GM18505 (cell line): ENCODE results near the gene CIAO3.
A peak's percentile ranks its signal among the peaks of the same experiment; 100 is the strongest.

ENCODE experiments used
- ATAC-seq: cut with Tn5 transposase; IDR thresholded peaks from one replicate; pipeline ENCODE4 v1.9.1; 2021; ENCODE audit not compliant: unreplicated experiment
- POLR2A ChIP-seq: IDR thresholded peaks from 4 replicates; pipeline ENCODE4 v1.6.1; 2011; ENCODE audit warnings: borderline replicate concordance; ENCODE audit not compliant: insufficient read depth, insufficient read length; ENCODE audit errors: extremely low read depth

CIAO3 gene

DNA sequence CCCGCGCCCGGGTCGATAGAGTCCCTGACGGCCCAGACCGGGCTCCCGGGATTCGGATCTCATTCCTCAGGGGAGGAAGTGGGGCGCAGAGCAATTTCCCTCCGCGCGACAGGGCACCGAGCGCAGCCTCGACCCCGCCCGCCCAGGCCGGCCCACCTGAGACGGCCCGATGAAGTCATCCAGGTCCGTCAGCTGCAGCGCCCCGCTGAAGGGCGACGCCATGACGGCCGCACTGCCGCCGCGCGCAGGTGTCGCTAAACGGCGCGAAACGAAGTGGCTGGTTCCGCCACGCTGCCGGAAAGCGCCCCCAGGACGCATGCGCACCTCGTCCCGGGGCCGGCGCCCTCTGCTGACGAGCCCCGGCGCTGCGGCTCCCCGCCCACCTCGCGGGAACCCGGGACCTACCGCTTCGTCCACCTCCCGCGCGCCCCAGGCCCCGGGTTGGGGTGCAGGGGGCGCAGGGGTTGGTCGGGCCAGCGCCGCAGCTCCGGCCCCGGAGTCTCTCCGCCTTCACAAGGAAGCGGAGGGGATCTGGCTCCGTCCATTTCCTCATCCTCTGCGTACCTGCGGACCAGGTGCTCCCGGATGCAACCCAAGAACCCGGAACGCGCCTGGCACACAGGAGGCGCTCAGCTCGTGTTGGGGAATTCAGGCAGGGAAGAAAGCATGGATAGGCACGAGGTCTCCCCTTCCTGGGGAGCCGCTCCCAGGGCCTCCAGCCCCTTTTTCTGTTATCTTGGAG is at the start of gene CIAO3:
TSS of gene CIAO3 (minus strand) at position 234 of the 742 bp plus-strand sequence. CDS start at position 222, 12 bp downstream.
- TF ChIP-seq POLR2A, result peak; percentile 73
- ATAC-seq, result peak; percentile 77

DNA sequence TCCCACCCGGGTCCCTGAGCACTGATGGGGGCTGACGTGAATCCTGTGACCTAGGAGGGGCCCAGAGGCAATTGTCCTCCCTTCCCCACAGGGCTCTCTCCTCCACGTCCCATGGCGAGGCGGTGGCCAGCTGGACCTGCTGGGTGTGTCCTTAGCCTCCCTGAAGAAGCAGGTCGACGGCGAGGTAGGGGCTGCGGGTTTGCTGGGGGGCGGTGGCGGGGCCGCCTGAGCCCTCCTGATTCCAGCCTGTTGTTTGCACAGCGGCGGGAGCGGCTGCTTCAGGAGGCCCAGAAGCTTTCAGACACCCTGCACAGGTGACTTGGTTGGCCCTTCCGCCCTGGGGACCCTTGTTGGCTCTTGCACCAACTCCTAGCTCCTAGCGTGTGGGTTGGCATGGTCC is 49.3 kb upstream of the CIAO3 start:
- TF ChIP-seq POLR2A, result no peak
- no peak for ATAC-seq

- TF ChIP-seq POLR2A, result no peak
- ATAC-seq, result no peak
Observed at GRCh38 chr16:789191-789850, 48.5 kb upstream of the CIAO3 start.

DNA sequence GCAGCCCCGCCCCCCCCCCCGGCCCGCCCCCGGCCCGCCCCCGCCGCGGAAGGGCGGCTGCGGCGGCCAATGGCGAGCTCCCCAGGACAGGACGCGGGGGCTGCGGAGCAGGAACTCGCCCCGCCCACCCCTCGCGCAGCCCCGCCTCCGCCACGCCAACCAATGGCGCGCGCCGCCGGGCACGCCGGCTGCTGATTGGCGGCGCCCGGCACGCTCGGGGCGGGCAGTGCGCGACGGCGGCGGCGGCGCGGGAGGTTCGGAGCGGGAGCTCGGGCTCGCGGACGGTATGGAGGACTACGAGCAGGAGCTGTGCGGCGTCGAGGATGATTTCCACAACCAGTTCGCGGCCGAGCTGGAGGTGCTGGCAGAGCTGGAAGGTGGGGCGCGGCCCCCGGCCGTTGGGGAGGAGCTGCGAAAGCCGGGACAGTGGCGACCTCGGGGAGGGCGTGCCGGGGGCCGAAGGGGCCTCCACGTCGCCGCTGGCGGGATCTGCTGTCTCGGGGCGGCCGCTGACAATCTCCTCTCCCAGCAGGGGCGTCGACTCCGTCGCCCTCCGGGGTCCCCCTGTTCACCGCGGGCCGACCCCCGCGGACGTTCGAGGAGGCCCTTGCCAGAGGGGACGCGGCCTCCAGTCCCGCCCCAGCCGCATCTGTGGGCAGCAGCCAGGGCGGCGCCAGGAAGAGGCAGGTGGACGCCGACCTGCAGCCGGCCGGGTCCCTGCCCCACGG is 47.8 kb upstream of the CIAO3 start, which contains the start of gene CHTF18:
TSS of gene CHTF18 (plus strand) at position 222 of the 728 bp plus-strand sequence. CDS start at position 287, 65 bp downstream.
- peak; percentile 63 for ATAC-seq
- TF ChIP-seq POLR2A, result no peak

GRCh38 chr16:787978-788398 is 47.2 kb upstream of the CIAO3 start, which contains the start of gene RPUSD1:
Gene RPUSD1, minus strand, starts transcription at chr16:788381. Its CDS starts 644 bp downstream, at chr16:787737.
- peak; percentile 26 for ATAC-seq
- peak; percentile 74 for TF ChIP-seq POLR2A

DNA sequence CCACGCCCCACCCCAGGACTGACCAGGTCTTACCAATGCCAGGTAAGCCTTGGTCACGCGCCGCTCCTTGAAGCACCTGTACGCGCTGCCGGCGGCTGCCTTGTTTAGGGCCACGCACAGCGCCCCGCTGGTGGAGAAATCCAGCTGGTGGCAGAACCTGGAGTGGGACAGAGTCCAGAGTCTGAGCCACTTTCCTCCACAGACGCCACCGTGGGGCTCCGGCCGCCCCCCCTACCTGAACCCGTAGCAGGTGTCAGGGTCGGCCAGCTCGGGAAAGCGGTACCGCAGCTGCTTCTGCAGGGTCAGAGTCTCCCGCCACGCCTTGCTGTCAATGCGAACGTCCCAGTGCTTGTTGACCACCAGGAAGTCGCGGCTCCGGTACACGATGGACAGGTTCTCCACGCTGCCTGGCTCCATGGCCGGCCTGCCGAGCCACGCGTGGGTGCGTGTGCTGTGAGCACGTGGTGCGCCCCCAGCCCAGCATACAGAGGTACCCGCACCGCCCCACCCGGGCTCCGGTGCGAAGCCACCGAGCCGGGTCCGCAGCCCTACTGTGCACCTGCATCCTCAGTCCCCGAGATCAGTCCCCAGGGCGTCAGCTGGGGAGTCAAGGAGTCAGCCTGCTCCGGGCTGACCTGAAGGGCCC is 46.6 kb upstream of the CIAO3 start:
- ATAC-seq, result no peak
- TF ChIP-seq POLR2A, result no peak

DNA sequence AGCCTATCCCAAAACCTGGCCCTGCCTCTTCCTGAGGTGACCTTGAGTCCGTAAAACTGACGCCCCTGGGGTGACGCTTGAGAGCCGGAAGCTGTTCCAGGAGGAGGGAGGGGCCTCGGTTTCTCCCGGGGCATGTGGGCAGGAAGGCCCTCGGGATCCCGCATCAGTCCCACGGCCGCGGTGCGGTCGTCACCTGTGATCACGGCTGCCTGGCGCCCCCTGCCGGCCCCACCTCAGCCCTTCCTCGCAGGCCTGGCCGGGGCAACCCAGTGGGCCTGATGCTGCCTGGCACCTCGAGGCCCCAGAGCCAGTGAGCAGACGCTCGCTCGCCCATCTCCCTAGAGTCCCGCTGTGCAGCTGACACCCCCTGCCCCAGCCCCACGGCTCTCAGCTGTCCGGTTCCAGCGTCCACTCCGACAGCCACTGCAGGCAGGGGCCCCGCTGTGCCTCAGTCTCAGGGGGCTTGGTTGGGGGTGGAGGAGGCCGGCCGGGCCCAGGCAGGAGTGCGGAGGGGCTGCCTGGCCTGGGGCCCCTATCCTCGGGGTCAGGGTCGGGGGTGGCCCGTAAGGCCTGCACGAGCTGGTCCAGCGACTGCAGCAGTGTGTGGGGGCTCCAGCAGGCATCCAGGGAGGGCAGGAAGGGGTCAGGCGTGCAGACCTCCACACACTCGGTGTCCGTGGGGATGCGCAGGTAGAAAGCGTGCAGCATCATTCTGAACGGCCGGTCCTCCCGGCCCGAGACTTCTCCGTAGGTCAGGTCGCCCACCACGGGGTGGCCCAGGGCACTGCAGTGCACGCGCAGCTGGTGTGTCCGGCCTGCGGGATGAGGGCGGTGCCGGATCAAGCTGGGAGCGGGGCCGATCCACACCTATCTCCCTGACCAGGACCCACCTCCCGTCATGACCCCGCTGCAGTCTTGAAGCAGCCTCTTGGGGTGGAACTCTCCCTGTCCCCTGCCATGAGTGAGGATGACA is 45.1 kb upstream of the CIAO3 start:
- no peak for ATAC-seq
- TF ChIP-seq POLR2A, result no peak

GRCh38 chr16:784431-784830 is 43.6 kb upstream of the CIAO3 start:
- ATAC-seq, result no peak
- TF ChIP-seq POLR2A, result no peak

- no peak for TF ChIP-seq POLR2A
- no peak for ATAC-seq
Observed at GRCh38 chr16:783404-784161, 42.8 kb upstream of the CIAO3 start.

- no peak for TF ChIP-seq POLR2A
- no peak for ATAC-seq
Observed at GRCh38 chr16:782766-783403, 42.1 kb upstream of the CIAO3 start.

GRCh38 chr16:782258-782657 is 41.5 kb upstream of the CIAO3 start:
- no peak for ATAC-seq
- TF ChIP-seq POLR2A, result no peak
